Measurements from ENCODE around the gene HMCN2.

The HMCN2 gene

GRCh38 chr9:130301483-130302286, 36.1 kb downstream of the HMCN2 start:
- DNase-seq (ENCODE audit: low read depth): peak; percentile 36
- H3K4me3 ChIP-seq (ENCODE audit: low read depth, low read length): no peak overlapping the region

GRCh38 chr9:130302785-130303612, 37.4 kb downstream of the HMCN2 start:
- no peak for DNase-seq (ENCODE audit: low read depth)
- H3K4me3 ChIP-seq (ENCODE audit: low read depth, low read length): no peak overlapping the region

GRCh38 chr9:130303613-130304055, 38.1 kb downstream of the HMCN2 start:
- H3K4me3 ChIP-seq (ENCODE audit: low read depth, low read length): no peak overlapping the region
- DNase-seq (ENCODE audit: low read depth): no peak

GRCh38 chr9:130304116-130304515, 38.6 kb downstream of the HMCN2 start:
- no peak for DNase-seq (ENCODE audit: low read depth)
- no peak overlapping the region for H3K4me3 ChIP-seq (ENCODE audit: low read depth, low read length)

GRCh38 chr9:130304643-130305042, 39.1 kb downstream of the HMCN2 start:
- DNase-seq (ENCODE audit: low read depth): no peak
- no peak overlapping the region for H3K4me3 ChIP-seq (ENCODE audit: low read depth, low read length)

- DNase-seq (ENCODE audit: low read depth): no peak
- no peak overlapping the region for H3K4me3 ChIP-seq (ENCODE audit: low read depth, low read length)
These were observed 39.8 kb downstream of the HMCN2 start for GRCh38 chr9:130305381-130305780.

- H3K4me3 ChIP-seq (ENCODE audit: low read depth, low read length): no peak overlapping the region
- DNase-seq (ENCODE audit: low read depth): no peak
These were observed 41.5 kb downstream of the HMCN2 start for GRCh38 chr9:130306823-130307666.

- DNase-seq (ENCODE audit: low read depth): no peak
- no peak overlapping the region for H3K4me3 ChIP-seq (ENCODE audit: low read depth, low read length)
These were observed 42.0 kb downstream of the HMCN2 start for GRCh38 chr9:130307667-130307943.

GRCh38 chr9:130308081-130308571, 42.6 kb downstream of the HMCN2 start:
- H3K4me3 ChIP-seq (ENCODE audit: low read depth, low read length): no peak overlapping the region
- DNase-seq (ENCODE audit: low read depth): no peak

- no peak for DNase-seq (ENCODE audit: low read depth)
- H3K4me3 ChIP-seq (ENCODE audit: low read depth, low read length): no peak overlapping the region
These were observed 44.3 kb downstream of the HMCN2 start for GRCh38 chr9:130309689-130310455.

- no peak for DNase-seq (ENCODE audit: low read depth)
- H3K4me3 ChIP-seq (ENCODE audit: low read depth, low read length): no peak overlapping the region
These were observed 44.9 kb downstream of the HMCN2 start for GRCh38 chr9:130310456-130310855.

- no peak overlapping the region for H3K4me3 ChIP-seq (ENCODE audit: low read depth, low read length)
- DNase-seq (ENCODE audit: low read depth): no peak
These were observed 45.4 kb downstream of the HMCN2 start for GRCh38 chr9:130311003-130311402.

- H3K4me3 ChIP-seq (ENCODE audit: low read depth, low read length): no peak overlapping the region
- DNase-seq (ENCODE audit: low read depth): no peak
These were observed 46.0 kb downstream of the HMCN2 start for GRCh38 chr9:130311408-130312140.

GRCh38 chr9:130313103-130313858, 47.7 kb downstream of the HMCN2 start:
- no peak for DNase-seq (ENCODE audit: low read depth)
- no peak overlapping the region for H3K4me3 ChIP-seq (ENCODE audit: low read depth, low read length)

- H3K4me3 ChIP-seq (ENCODE audit: low read depth, low read length): no peak overlapping the region
- no peak for DNase-seq (ENCODE audit: low read depth)
These were observed 50.1 kb downstream of the HMCN2 start for GRCh38 chr9:130315446-130316226.

GRCh38 chr9:130316430-130316829, 50.9 kb downstream of the HMCN2 start:
- H3K4me3 ChIP-seq (ENCODE audit: low read depth, low read length): no peak overlapping the region
- no peak for DNase-seq (ENCODE audit: low read depth)

- H3K4me3 ChIP-seq (ENCODE audit: low read depth, low read length): no peak overlapping the region
- no peak for DNase-seq (ENCODE audit: low read depth)
These were observed 53.7 kb downstream of the HMCN2 start for GRCh38 chr9:130319300-130319699.
